Natural killer cell (primary cell): ENCODE results near the gene CLDN5. TPM values are rescaled to one million over a fixed set of nuclear protein-coding genes. Genes with fewer than 3 reads are reported as not detected.

Experiments used
- ATAC-seq, 3 donors: fragments of 150-1000 bp in 2 of 3; fragments of 200-7000 bp in 1 of 3; cut with Tn5 transposase; 1 replicate in 1 of 3; 2 replicates in 2 of 3; pipeline ENCODE4 v1.10.0; 2021; ENCODE audit warnings: mild to moderate bottlenecking in 2 of 3, moderate library complexity in 2 of 3
- DNase-seq, 2 donors: peaks; one replicate each; pipeline versions ENCODE4 v3.0.0 to v3.0.0-alpha.2; 2013 to 2021; ENCODE audit warnings: mixed read lengths in 1 of 2
- H3K27ac ChIP-seq: one replicate; pipeline ENCODE4 v1.5.1; 2013; ENCODE audit warnings: mild to moderate bottlenecking, low read length
- H3K27me3 ChIP-seq: one replicate; pipeline ENCODE4 v1.6.1; 2013; ENCODE audit warnings: low read length; ENCODE audit not compliant: control insufficient read depth, insufficient read depth
- H3K36me3 ChIP-seq: one replicate; pipeline ENCODE4 v1.6.1; 2013; ENCODE audit warnings: low read length; ENCODE audit not compliant: control insufficient read depth, insufficient read depth
- H3K4me1 ChIP-seq: one replicate; pipeline ENCODE4 v1.6.1; 2013; ENCODE audit warnings: low read length; ENCODE audit not compliant: control insufficient read depth, insufficient read depth
- H3K4me3 ChIP-seq: one replicate; pipeline ENCODE4 v1.5.1; 2013; ENCODE audit warnings: low read length
- H3K9me3 ChIP-seq: one replicate; pipeline ENCODE4 v1.6.1; 2013; ENCODE audit warnings: low read length; ENCODE audit not compliant: control insufficient read depth, insufficient read depth
- H3K27ac Mint-ChIP-seq, 2 donors: one replicate each; pipeline ENCODE4 v1.8.0; 2022; ENCODE audit warnings: mild to moderate bottlenecking in 2 of 2, mixed read lengths in 2 of 2, moderate library complexity in 1 of 2
- H3K27me3 Mint-ChIP-seq, 2 donors: one replicate each; pipeline ENCODE4 v1.8.0; 2022; ENCODE audit warnings: low read depth in 2 of 2, mixed read lengths in 2 of 2
- H3K36me3 Mint-ChIP-seq: one replicate; pipeline ENCODE4 v1.8.0; 2022; ENCODE audit warnings: mixed read lengths
- H3K4me1 Mint-ChIP-seq, 2 donors: one replicate each; pipeline ENCODE4 v1.8.0; 2022; ENCODE audit warnings: mixed read lengths in 2 of 2
- H3K4me3 Mint-ChIP-seq: one replicate; pipeline ENCODE4 v1.8.0; 2022; ENCODE audit warnings: mild to moderate bottlenecking, moderate library complexity, mixed read lengths
- H3K9me3 Mint-ChIP-seq, 2 donors: one replicate each; pipeline ENCODE4 v1.8.0; 2022; ENCODE audit warnings: mixed read lengths in 2 of 2
- CTCF ChIP-seq: fragments of 200-600 bp; IDR thresholded peaks from one replicate; pipeline ENCODE4 v1.8.0; 2022; ENCODE audit warnings: antibody characterized with exemption
- WGBS: methylation state at CpG from one replicate; pipeline ENCODE4 v1.1.7; 2013; ENCODE audit warnings: missing lambda C conversion rate; ENCODE audit not compliant: insufficient coverage; 5-methylcytosine and 5-hydroxymethylcytosine counted together
- intact Hi-C: fragments of 100-400 bp; cut with micrococcal nuclease; formaldehyde crosslinking; loops from one replicate; pipeline ENCODE4 v1.14.2; 2022
- total RNA-seq, 4 donors: library from RNA; stranded (reverse); fragments of 120-200 nt in 1 of 4; gene quantifications; one replicate each; pipeline versions ENCODE4 v1.2.3 to v1.2.4, GENCODE V29; 2013 to 2022

Gene CLDN5
- total RNA-seq, 3 donors from 2014 or later (not counting 1 experiment from before 2014, with no cell fraction given) = 1.3 to 1.7 TPM; not detected in 1

GRCh38 chr22:19520566-19521305, 3.5 kb downstream of the CLDN5 start:
- H3K36me3 Mint-ChIP-seq = no peaks in the 10 kb centered on the region
- intact Hi-C loops = no loop called here
- ATAC-seq (no peak), DNase-seq (no peak)
- peaks cover 0 to 10% of the 10 kb centered on the region in 2 donors for H3K27me3 Mint-ChIP-seq
- no peaks in the 10 kb centered on the region for H3K9me3 Mint-ChIP-seq
- H3K4me1 Mint-ChIP-seq = peaks cover 0 to 6% of the 10 kb centered on the region in 2 donors
- H3K27ac ChIP-seq = no peak overlapping the region
- H3K4me3 ChIP-seq = no peak overlapping the region
- no peak overlapping the region for H3K27ac Mint-ChIP-seq
- peaks cover 11% of the 10 kb centered on the region for H3K27me3 ChIP-seq
- WGBS = 93% methylated on average over 10 of the region's 10 CpGs
- peaks cover 5% of the 10 kb centered on the region for H3K4me1 ChIP-seq
- TF ChIP-seq CTCF = no peak
- H3K36me3 ChIP-seq = no peaks in the 10 kb centered on the region
- H3K4me3 Mint-ChIP-seq = no peak overlapping the region
- H3K9me3 ChIP-seq = no peaks in the 10 kb centered on the region

GRCh38 chr22:19520007-19520406, 4.2 kb downstream of the CLDN5 start:
- H3K9me3 Mint-ChIP-seq = no peaks in the 10 kb centered on the region
- H3K36me3 Mint-ChIP-seq = no peaks in the 10 kb centered on the region
- intact Hi-C loops = no loop called here
- Histone ChIP-seq H3K9me3 (no peaks in the 10 kb centered on the region), H3K27ac (no peak overlapping the region), H3K4me1 (peaks cover 5% of the 10 kb centered on the region), H3K4me3 (no peak overlapping the region), H3K36me3 (no peaks in the 10 kb centered on the region), H3K27me3 (peaks cover 7% of the 10 kb centered on the region)
- ATAC-seq = no peak
- H3K27me3 Mint-ChIP-seq = peaks cover 0 to 8% of the 10 kb centered on the region in 2 donors
- peaks cover 0 to 5% of the 10 kb centered on the region in 2 donors for H3K4me1 Mint-ChIP-seq
- 95% methylated on average over 6 of the region's 6 CpGs for WGBS
- H3K4me3 Mint-ChIP-seq = no peak overlapping the region
- no peak for DNase-seq
- no peak for TF ChIP-seq CTCF
- no peak overlapping the region for H3K27ac Mint-ChIP-seq

- Mint-ChIP-seq H3K9me3 (no peaks in the 10 kb centered on the region), H3K4me1 (no peaks in the 10 kb centered on the region)
- H3K36me3 ChIP-seq = no peaks in the 10 kb centered on the region
These were observed 4.9 kb downstream of the CLDN5 start for GRCh38 chr22:19519041-19519926.

More at GRCh38 chr22:19519041-19519926, 4.9 kb downstream of the CLDN5 start:
- Mint-ChIP-seq H3K4me3 (no peak overlapping the region), H3K27ac (no peak overlapping the region), H3K27me3 (peaks cover 0 to 3% of the 10 kb centered on the region in 2 donors), H3K36me3 (no peaks in the 10 kb centered on the region)
- no peak for TF ChIP-seq CTCF
- no peak for DNase-seq
- Histone ChIP-seq H3K9me3 (no peaks in the 10 kb centered on the region), H3K4me1 (no peaks in the 10 kb centered on the region), H3K27me3 (peaks cover 4% of the 10 kb centered on the region), H3K4me3 (no peak overlapping the region), H3K27ac (no peak overlapping the region)
- 95% methylated on average over 15 of the region's 17 CpGs for WGBS
- no peak for ATAC-seq
- intact Hi-C loops = no loop called here
